ENCODE measurements around the gene ARHGAP19.

GRCh38 chr10:97279121-97279815 lies 13.2 kb downstream of the ARHGAP19 start:
- TF ChIP-seq POLR2A (IDR thresholded peaks at IDR 0.05) (no peak), CTCF (IDR thresholded peaks at IDR 0.05) (no peak), EP300 (IDR thresholded peaks at IDR 0.05) (no peak)

Data from tibial nerve (tissue), 4 donors.